Measurements from ENCODE around the gene ARAF.
A peak's percentile ranks its signal among the peaks of the same experiment; 100 is the strongest.

The ARAF gene

GRCh38 chrX:47564438-47565085 lies 3.6 kb downstream of the ARAF start:
- no peak for DNase-seq (ENCODE audit: low read depth)

GRCh38 chrX:47566841-47567240 lies 5.8 kb downstream of the ARAF start:
- no peak for DNase-seq (ENCODE audit: low read depth)

GRCh38 chrX:47568656-47569295 lies 7.8 kb downstream of the ARAF start:
- no peak for DNase-seq (ENCODE audit: low read depth)

- DNase-seq (ENCODE audit: low read depth) = no peak
These were observed 9.8 kb downstream of the ARAF start for GRCh38 chrX:47570794-47571193.

GRCh38 chrX:47571215-47571614 lies 10.2 kb downstream of the ARAF start:
- no peak for DNase-seq (ENCODE audit: low read depth)

GRCh38 chrX:47571896-47572295 lies 10.9 kb downstream of the ARAF start:
- DNase-seq (ENCODE audit: low read depth) = no peak

GRCh38 chrX:47572773-47573340 lies 11.9 kb downstream of the ARAF start:
- no peak for DNase-seq (ENCODE audit: low read depth)

GRCh38 chrX:47573341-47574075 lies 12.5 kb downstream of the ARAF start:
- no peak for DNase-seq (ENCODE audit: low read depth)

- DNase-seq (ENCODE audit: low read depth) = no peak
These were observed 13.1 kb downstream of the ARAF start for GRCh38 chrX:47574076-47574546.

- no peak for DNase-seq (ENCODE audit: low read depth)
These were observed 13.7 kb downstream of the ARAF start for GRCh38 chrX:47574547-47575301.

- DNase-seq (ENCODE audit: low read depth) = no peak
These were observed 15.3 kb downstream of the ARAF start for GRCh38 chrX:47576021-47576898.

- DNase-seq (ENCODE audit: low read depth) = no peak
These were observed 16.4 kb downstream of the ARAF start for GRCh38 chrX:47577424-47577823.

- no peak for DNase-seq (ENCODE audit: low read depth)
These were observed 16.9 kb downstream of the ARAF start for GRCh38 chrX:47577901-47578300.

- no peak for DNase-seq (ENCODE audit: low read depth)
These were observed 17.7 kb downstream of the ARAF start for GRCh38 chrX:47578692-47579091.

GRCh38 chrX:47579537-47579936 lies 18.5 kb downstream of the ARAF start:
- DNase-seq (ENCODE audit: low read depth) = no peak

- DNase-seq (ENCODE audit: low read depth) = peak; percentile 75
These were observed 21.0 kb downstream of the ARAF start, which contains the start of gene TIMP1 for GRCh38 chrX:47581731-47582647. TIMP1 (plus strand) TSS chrX:47582436; CDS start chrX:47583416, 980 bp downstream.

GRCh38 chrX:47583240-47583861 lies 22.3 kb downstream of the ARAF start:
- DNase-seq (ENCODE audit: low read depth) = no peak

- DNase-seq (ENCODE audit: low read depth) = no peak
These were observed 23.7 kb downstream of the ARAF start for GRCh38 chrX:47584714-47585113.

GRCh38 chrX:47585273-47585672 lies 24.3 kb downstream of the ARAF start:
- DNase-seq (ENCODE audit: low read depth) = no peak
